HepG2 (cell line): ENCODE results near the gene SH2D3C. TPM values are rescaled to one million over a fixed set of nuclear protein-coding genes. Genes with fewer than 3 reads are reported as not detected.

ENCODE experiments used
- ATAC-seq: fragments of 200-7000 bp; cut with Tn5 transposase; 3 replicates; pipeline ENCODE4 v1.9.1; 2020; ENCODE audit warnings: mild to moderate bottlenecking, moderate library complexity
- BruUV-seq: library from RNA; stranded (reverse); fragments of 400-500 nt; replicated peaks from 2 replicates; lab custom pipeline; 2021; lab: Mats Ljungman, UMichigan
- CTCF ChIA-PET: fragments of 300-600 bp; formaldehyde crosslinking; extraction: SDS; loops from one replicate; lab custom pipeline; 2021; ENCODE audit warnings: low total read pairs, inconsistent platforms, low intra/inter-chr PET ratio; lab: Yijun Ruan, JAX
- POLR2A ChIA-PET: fragments of 350-600 bp; sonication (Branson Sonifier 250); formaldehyde crosslinking; loops from one replicate; lab custom pipeline; 2020; ENCODE audit warnings: antibody characterized with exemption, inconsistent platforms; lab: Yijun Ruan, JAX
- DNase-seq: peaks from one replicate; pipeline ENCODE4 v3.0.0-alpha.2; 2015; ENCODE audit warnings: low spot score
- FAIRE-seq: peaks from 3 replicates; lab custom pipeline; 2011; peaks lifted over from hg19 to GRCh38; lab: Jason Lieb, UNC
- H2AFZ ChIP-seq: one replicate; pipeline ENCODE4 v1.6.1; 2011; ENCODE audit warnings: low read length, inconsistent platforms
- H3K27ac ChIP-seq: fragments of 300-600 bp; 3 replicates; pipeline ENCODE4 v1.8.0; 2011; ENCODE audit warnings: mixed run types, mild to moderate bottlenecking, mixed read lengths, low read length, inconsistent platforms; ENCODE audit not compliant: insufficient read depth; ENCODE audit errors: extremely low read length
- H3K27me3 ChIP-seq, 2 experiments: fragments of 200-600 bp in 1 of 2; 2 replicates in 1 of 2; 3 replicates in 1 of 2; pipeline versions ENCODE4 v1.6.0 to v1.8.0; 2011; ENCODE audit warnings: low read length in 2 of 2, mild to moderate bottlenecking in 2 of 2, moderate library complexity in 2 of 2, inconsistent platforms in 1 of 2; ENCODE audit not compliant: insufficient read depth in 2 of 2, control insufficient read depth in 1 of 2
- H3K36me3 ChIP-seq, 2 experiments: fragments of 200-600 bp in 1 of 2; replicated peaks in 1 of 2; 2 replicates in 1 of 2; 3 replicates in 1 of 2; pipeline versions ENCODE4 v1.5.1 to v1.8.0; 2011; ENCODE audit warnings: low read length in 2 of 2, inconsistent platforms in 1 of 2; ENCODE audit not compliant: insufficient read depth in 2 of 2, control insufficient read depth in 1 of 2
- H3K4me1 ChIP-seq: 2 replicates; pipeline ENCODE4 v1.5.1; 2012; ENCODE audit warnings: low read length, inconsistent platforms; ENCODE audit not compliant: insufficient read depth
- H3K4me2 ChIP-seq: 2 replicates; pipeline ENCODE4 v1.6.0; 2011; ENCODE audit warnings: low read depth, low read length, inconsistent platforms
- H3K4me3 ChIP-seq, 3 experiments: fragments of 200-600 bp in 1 of 3; sonication (generic), shearing (Covaris generic) in 1 of 3; replicated peaks in 1 of 3; 2 replicates each; pipeline ENCODE4 v1.5.1; 2011 to 2016; ENCODE audit warnings: low read length in 3 of 3, inconsistent platforms in 2 of 3, low read depth in 2 of 3, mild to moderate bottlenecking in 2 of 3, control low read depth in 1 of 3, mixed read lengths in 1 of 3; ENCODE audit not compliant: insufficient read depth in 1 of 3
- H3K79me2 ChIP-seq: one replicate; pipeline ENCODE4 v1.6.1; 2011; ENCODE audit warnings: low read length, inconsistent platforms; ENCODE audit not compliant: insufficient read depth
- H3K9ac ChIP-seq: 2 replicates; pipeline ENCODE4 v1.6.0; 2011; ENCODE audit warnings: mild to moderate bottlenecking, low read depth, low read length, inconsistent platforms; ENCODE audit not compliant: insufficient read depth
- H3K9me3 ChIP-seq: 2 replicates; pipeline ENCODE4 v1.5.1; 2012; ENCODE audit warnings: mild to moderate bottlenecking, low read length
- H4K20me1 ChIP-seq: 2 replicates; pipeline ENCODE4 v1.6.0; 2011; ENCODE audit warnings: inconsistent platforms, mild to moderate bottlenecking, low read length, moderate library complexity; ENCODE audit not compliant: insufficient read depth
- ERF ChIP-seq: IDR thresholded peaks from 2 replicates; pipeline ENCODE4 v1.6.1; 2018; ENCODE audit warnings: missing biosample characterization, missing genetic modification reagents
- HOXA9 ChIP-seq: sonication (generic); formaldehyde crosslinking; IDR thresholded peaks from 2 replicates; pipeline ENCODE4 v1.8.1; 2022; ENCODE audit warnings: missing genetic modification reagents, mild to moderate bottlenecking, moderate library complexity, borderline replicate concordance
- RAD21 ChIP-seq: fragments of 450-650 bp; formaldehyde crosslinking; IDR thresholded peaks from 2 replicates; pipeline ENCODE4 v1.5.0; 2020; ENCODE audit warnings: mild to moderate bottlenecking
- SMC3 ChIP-seq: IDR thresholded peaks from 2 replicates; pipeline ENCODE4 v1.6.1; 2011; ENCODE audit warnings: low read length, improper control_type of control experiment
- STAG1 ChIP-seq: sonication (generic); formaldehyde crosslinking; IDR thresholded peaks from 2 replicates; pipeline ENCODE4 v1.4.0; 2020; ENCODE audit warnings: missing genetic modification reagents
- ZNF280B ChIP-seq: sonication (generic); formaldehyde crosslinking; IDR thresholded peaks from 2 replicates; pipeline ENCODE4 v1.5.0; 2020; ENCODE audit warnings: missing genetic modification reagents, mild to moderate bottlenecking, borderline replicate concordance
- ZNF766 ChIP-seq: sonication (generic); formaldehyde crosslinking; IDR thresholded peaks from 2 replicates; pipeline ENCODE4 v1.5.0; 2020; ENCODE audit warnings: missing genetic modification reagents, borderline replicate concordance
- WGBS: methylation state at CpG from one replicate; pipeline ENCODE4 v1.1.6; 2017; ENCODE audit warnings: low lambda C conversion rate; 5-methylcytosine and 5-hydroxymethylcytosine counted together
- in situ Hi-C: cut with HindIII; loops from 2 replicates; pipeline ENCODE4 v1.10.0; 2017; ENCODE audit warnings: low pct_unique_long_range_greater_than_20kb; ENCODE audit not compliant: extremely low pct_ligation_motif_present
- intact Hi-C: fragments of 100-400 bp; cut with micrococcal nuclease; formaldehyde crosslinking; loops from one replicate; pipeline ENCODE4 v1.10.0; 2022; ENCODE audit not compliant: unreplicated experiment
- polyA plus RNA-seq, 8 experiments: library from polyadenylated mRNA; depleted of rRNA in 3 of 8; stranded (reverse) in 7 of 8; unstranded in 1 of 8; fragments of >200 nt; fragmentation: Illumina TruSeq in 4 of 8; extraction: Trizol in 4 of 8; gene quantifications; 2 replicates each; pipeline versions ENCODE4 v1.2.1 to v1.2.3, GENCODE V29; 2011 to 2016; ENCODE audit warnings: low read depth in 4 of 8, missing spikeins in 1 of 8, mixed read lengths in 1 of 8; ENCODE audit not compliant: insufficient read depth in 1 of 8
- total RNA-seq, 5 experiments: library from RNA; depleted of rRNA; stranded (reverse); fragments of >200 nt; fragmentation: Illumina TruSeq; extraction: Trizol; gene quantifications; 2 replicates each; pipeline ENCODE4 v1.2.3, GENCODE V29; 2016; ENCODE audit warnings: low read depth in 1 of 5
- TF ChIP-seq, protein P1 (sequence below): sonication (generic); formaldehyde crosslinking; IDR thresholded peaks from 2 replicates; pipeline ENCODE4 v1.5.1; 2020; ENCODE audit warnings: mild to moderate bottlenecking, missing genetic modification reagents, moderate library complexity
- TF ChIP-seq, protein P2 (sequence below): IDR thresholded peaks from 2 replicates; pipeline ENCODE4 v1.6.1; 2016
- TF ChIP-seq, protein P3 (sequence below): sonication (generic); formaldehyde crosslinking; IDR thresholded peaks from 2 replicates; pipeline ENCODE4 v1.5.0; 2020; ENCODE audit warnings: mild to moderate bottlenecking, missing genetic modification reagents, moderate library complexity

The SH2D3C gene
- total and polyA plus RNA-seq, 2 of the 13 experiments (the other 11 are each of a cell fraction or from before 2014, with no cell fraction given) = not detected

DNA sequence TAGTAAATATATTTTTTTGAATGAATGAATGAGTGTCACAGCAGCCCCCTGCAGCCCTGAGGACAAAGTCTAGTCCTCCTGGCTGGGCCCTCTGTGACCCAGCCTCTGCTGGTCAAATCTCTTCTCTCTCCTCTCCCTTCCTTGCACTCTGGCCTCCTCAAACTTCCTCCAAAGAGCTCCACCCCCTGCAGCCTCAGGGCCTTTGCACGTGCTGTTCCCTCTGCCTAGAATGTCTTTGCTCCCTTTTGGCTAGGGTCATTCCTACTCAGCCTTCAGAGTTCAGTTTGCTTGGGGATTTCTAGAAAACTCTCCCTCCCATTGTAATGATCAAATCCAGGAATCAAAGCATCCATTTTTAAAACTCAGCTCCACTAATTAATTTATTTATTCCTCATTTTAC lies 13.0 kb downstream of the SH2D3C start:
- in situ Hi-C loops (no loop called here), intact Hi-C loops (no loop called here)
- H4K20me1 ChIP-seq = no peaks in the 10 kb centered on the region
- peaks cover 3% of the 10 kb centered on the region for H3K4me1 ChIP-seq
- no peaks in the 10 kb centered on the region for H3K36me3 ChIP-seq
- H3K4me3 ChIP-seq = no peak overlapping the region
- CTCF ChIA-PET = no interaction called here
- POLR2A ChIA-PET = no interaction called here
- WGBS = 0% methylated on average over 1 of the region's 1 CpG
- ATAC-seq (no peak), FAIRE-seq (no peak), DNase-seq (no peak)
- no peaks in the 10 kb centered on the region for H3K79me2 ChIP-seq
- no TSS peak for BruUV-seq
- H3K27ac ChIP-seq = no peak overlapping the region
- no peak overlapping the region for H3K4me2 ChIP-seq
- H3K9ac ChIP-seq = no peak overlapping the region
- TF ChIP-seq ZNF766 (no peak), ZNF280B (CRISPR knock-in tag) (no peak)
- H3K27me3 ChIP-seq = peaks cover 2 to 63% of the 10 kb centered on the region in 2 experiments; a peak in 3 of 5 replicates
- H2AFZ ChIP-seq = no peak overlapping the region
- no peaks in the 10 kb centered on the region for H3K9me3 ChIP-seq

GRCh38 chr9:127763918-127764384 lies 14.5 kb downstream of the SH2D3C start:
- H3K27ac ChIP-seq = no peak overlapping the region
- ChIA-PET CTCF (no interaction called here), POLR2A (no interaction called here)
- H3K4me2 ChIP-seq = no peak overlapping the region
- no peak overlapping the region for H3K9ac ChIP-seq
- DNase-seq (peak; percentile 32), ATAC-seq (peak; percentile 83), FAIRE-seq (no peak)
- H3K79me2 ChIP-seq = no peaks in the 10 kb centered on the region
- H3K9me3 ChIP-seq = no peaks in the 10 kb centered on the region
- no peaks in the 10 kb centered on the region for H3K36me3 ChIP-seq
- H4K20me1 ChIP-seq = no peaks in the 10 kb centered on the region
- no peak overlapping the region for H3K4me3 ChIP-seq
- peaks cover 0 to 58% of the 10 kb centered on the region in 2 experiments; a peak in 3 of 5 replicates for H3K27me3 ChIP-seq
- H3K4me1 ChIP-seq = no peaks in the 10 kb centered on the region
- H2AFZ ChIP-seq = no peak overlapping the region
- in situ Hi-C loops (no loop called here), intact Hi-C loops (no loop called here)
- 24% methylated on average over 5 of the region's 7 CpGs for WGBS
- BruUV-seq = no TSS peak
- peak; percentile 69 for TF ChIP-seq SMC3
- TF ChIP-seq RAD21 (CRISPR knock-in tag) = peak; percentile 57
- TF ChIP-seq, protein P1, sequence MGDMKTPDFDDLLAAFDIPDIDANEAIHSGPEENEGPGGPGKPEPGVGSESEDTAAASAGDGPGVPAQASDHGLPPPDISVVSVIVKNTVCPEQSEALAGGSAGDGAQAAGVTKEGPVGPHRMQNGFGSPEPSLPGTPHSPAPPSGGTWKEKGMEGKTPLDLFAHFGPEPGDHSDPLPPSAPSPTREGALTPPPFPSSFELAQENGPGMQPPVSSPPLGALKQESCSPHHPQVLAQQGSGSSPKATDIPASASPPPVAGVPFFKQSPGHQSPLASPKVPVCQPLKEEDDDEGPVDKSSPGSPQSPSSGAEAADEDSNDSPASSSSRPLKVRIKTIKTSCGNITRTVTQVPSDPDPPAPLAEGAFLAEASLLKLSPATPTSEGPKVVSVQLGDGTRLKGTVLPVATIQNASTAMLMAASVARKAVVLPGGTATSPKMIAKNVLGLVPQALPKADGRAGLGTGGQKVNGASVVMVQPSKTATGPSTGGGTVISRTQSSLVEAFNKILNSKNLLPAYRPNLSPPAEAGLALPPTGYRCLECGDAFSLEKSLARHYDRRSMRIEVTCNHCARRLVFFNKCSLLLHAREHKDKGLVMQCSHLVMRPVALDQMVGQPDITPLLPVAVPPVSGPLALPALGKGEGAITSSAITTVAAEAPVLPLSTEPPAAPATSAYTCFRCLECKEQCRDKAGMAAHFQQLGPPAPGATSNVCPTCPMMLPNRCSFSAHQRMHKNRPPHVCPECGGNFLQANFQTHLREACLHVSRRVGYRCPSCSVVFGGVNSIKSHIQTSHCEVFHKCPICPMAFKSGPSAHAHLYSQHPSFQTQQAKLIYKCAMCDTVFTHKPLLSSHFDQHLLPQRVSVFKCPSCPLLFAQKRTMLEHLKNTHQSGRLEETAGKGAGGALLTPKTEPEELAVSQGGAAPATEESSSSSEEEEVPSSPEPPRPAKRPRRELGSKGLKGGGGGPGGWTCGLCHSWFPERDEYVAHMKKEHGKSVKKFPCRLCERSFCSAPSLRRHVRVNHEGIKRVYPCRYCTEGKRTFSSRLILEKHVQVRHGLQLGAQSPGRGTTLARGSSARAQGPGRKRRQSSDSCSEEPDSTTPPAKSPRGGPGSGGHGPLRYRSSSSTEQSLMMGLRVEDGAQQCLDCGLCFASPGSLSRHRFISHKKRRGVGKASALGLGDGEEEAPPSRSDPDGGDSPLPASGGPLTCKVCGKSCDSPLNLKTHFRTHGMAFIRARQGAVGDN (CRISPR knock-in tag) = peak; percentile 28; the same call in 1 of the 2 replicates
- TF ChIP-seq STAG1 (CRISPR knock-in tag) = peak; percentile 74
- TF ChIP-seq, protein P2, sequence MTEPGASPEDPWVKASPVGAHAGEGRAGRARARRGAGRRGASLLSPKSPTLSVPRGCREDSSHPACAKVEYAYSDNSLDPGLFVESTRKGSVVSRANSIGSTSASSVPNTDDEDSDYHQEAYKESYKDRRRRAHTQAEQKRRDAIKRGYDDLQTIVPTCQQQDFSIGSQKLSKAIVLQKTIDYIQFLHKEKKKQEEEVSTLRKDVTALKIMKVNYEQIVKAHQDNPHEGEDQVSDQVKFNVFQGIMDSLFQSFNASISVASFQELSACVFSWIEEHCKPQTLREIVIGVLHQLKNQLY (CRISPR knock-in tag) = no peak
- TF ChIP-seq HOXA9 (CRISPR knock-in tag) = no peak
- TF ChIP-seq, protein P3, sequence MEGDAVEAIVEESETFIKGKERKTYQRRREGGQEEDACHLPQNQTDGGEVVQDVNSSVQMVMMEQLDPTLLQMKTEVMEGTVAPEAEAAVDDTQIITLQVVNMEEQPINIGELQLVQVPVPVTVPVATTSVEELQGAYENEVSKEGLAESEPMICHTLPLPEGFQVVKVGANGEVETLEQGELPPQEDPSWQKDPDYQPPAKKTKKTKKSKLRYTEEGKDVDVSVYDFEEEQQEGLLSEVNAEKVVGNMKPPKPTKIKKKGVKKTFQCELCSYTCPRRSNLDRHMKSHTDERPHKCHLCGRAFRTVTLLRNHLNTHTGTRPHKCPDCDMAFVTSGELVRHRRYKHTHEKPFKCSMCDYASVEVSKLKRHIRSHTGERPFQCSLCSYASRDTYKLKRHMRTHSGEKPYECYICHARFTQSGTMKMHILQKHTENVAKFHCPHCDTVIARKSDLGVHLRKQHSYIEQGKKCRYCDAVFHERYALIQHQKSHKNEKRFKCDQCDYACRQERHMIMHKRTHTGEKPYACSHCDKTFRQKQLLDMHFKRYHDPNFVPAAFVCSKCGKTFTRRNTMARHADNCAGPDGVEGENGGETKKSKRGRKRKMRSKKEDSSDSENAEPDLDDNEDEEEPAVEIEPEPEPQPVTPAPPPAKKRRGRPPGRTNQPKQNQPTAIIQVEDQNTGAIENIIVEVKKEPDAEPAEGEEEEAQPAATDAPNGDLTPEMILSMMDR (CRISPR knock-in tag) = peak; percentile 70
- TF ChIP-seq ERF = 0 out of 2 replicates have a peak, but pooled peaks have one; percentile 18
